ENCODE data around the gene UST. TPM values are rescaled to one million over a fixed set of nuclear protein-coding genes. Genes with fewer than 3 reads are reported as not detected.
A peak's percentile ranks its signal among the peaks of the same experiment; 100 is the strongest.
"Not testable (repeated sequence)": the region's sequence is repeated elsewhere in the genome, so short reads cannot be mapped to it uniquely, and the experiment has no call there.

Gene UST
- total RNA-seq, 1 donor from 2014 or later = 3.0 TPM

DNA sequence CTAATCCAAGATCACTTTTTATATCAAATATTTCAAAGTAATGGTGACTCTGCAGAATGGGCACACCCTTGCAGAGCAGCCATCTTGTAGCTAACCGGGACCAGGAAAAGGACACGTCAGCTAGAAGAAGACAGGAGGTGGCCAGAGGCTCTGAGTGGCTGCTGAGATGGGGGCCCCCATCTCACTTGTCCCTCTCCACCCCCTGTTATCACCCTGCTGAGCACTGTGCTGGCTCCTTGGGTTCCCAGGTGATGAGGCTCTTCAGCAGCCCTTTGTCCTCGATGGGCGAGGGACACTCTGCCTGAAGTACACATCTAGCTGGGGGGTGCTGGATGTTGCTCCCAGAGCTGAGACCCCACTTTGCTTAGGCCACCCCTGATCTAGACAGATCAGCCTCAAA, 126.3 kb downstream of the UST start:
- no peak for ATAC-seq

DNA sequence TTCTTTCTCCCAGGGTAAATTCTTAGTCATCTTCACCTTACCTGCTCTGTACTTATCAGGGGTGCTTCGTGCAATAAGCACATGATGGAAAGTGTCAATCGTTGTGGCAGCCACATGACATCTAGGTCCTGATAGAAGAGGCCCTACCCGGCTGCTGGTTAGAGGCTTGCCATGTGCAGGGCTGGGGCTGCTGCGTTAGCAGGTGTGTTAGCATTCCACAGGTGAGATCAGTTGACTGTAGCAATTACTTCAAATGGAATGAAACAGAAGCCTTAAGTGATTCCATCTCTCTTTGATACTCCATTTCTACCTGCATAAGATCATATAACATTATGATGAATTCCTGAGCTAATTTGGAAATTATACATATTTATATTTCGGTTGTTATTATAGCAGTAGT, 127.0 kb downstream of the UST start:
- no peak for ATAC-seq

DNA sequence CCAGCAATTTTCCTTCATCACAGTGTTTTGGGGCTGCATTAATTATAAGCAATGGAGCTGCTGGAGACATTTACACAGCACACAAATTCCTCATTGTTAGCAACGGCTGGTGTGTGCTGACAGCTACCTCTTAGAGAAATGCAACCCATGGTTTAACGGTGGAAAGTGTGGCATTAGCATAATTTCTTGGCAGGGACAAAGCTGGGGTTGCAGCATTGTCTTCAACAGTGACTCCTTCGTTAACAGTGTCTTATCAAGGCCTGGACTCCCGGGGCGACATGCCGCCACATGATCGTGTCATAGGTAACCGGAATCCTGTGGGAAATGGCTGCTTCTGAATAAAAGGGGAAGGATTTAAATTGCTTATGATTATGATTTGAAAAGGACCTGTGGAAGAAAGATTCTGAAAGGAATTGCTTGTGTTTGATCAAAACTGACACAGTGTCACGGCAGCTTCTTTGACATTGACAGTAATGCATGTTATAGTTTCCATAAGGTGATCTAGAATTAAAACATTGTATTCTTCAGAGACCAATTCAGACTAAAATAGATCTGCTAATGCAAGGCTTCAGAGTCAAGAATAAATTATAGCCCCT, 128.0 kb downstream of the UST start:
- peak; percentile 71 for ATAC-seq

DNA sequence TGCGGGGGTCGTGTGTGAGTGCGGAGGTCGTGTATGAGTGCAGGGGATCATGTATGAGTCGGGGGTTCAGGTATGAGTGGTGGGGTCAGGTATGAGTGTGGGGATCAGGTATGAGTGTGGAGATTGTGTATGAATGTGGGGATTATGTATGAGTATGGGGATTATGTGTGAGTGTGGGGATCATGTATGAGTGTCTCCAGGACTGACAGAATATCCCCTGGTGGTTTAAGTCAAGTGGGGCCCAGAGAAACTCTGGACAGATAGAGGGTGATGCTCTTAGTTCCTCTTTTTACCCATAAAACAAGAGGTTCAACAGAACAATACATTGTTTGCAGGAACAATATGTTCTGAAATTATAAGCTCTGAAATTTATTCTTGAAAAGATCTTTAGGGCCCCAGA, 131.9 kb downstream of the UST start:
- ATAC-seq = peak; percentile 24

DNA sequence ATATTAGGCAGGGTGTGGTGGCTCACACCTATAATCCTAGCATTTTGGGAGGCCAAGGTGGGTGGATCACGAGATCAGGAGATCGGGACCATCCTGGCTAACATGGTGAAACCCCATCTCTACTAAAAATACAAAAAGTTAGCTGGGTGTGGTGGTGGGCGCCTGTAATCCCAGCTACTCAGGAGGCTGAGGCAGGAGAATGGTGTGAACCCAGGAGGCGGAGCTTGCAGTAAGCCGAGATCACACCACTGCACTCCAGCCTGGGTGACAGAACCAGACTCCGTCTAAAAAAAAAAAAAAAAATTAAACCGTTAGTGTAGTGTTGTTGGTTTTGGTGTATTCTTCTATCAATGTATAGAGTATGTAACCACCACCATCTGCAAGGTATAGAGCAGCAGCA, 133.9 kb downstream of the UST start:
- ATAC-seq = not testable (repeated sequence)

DNA sequence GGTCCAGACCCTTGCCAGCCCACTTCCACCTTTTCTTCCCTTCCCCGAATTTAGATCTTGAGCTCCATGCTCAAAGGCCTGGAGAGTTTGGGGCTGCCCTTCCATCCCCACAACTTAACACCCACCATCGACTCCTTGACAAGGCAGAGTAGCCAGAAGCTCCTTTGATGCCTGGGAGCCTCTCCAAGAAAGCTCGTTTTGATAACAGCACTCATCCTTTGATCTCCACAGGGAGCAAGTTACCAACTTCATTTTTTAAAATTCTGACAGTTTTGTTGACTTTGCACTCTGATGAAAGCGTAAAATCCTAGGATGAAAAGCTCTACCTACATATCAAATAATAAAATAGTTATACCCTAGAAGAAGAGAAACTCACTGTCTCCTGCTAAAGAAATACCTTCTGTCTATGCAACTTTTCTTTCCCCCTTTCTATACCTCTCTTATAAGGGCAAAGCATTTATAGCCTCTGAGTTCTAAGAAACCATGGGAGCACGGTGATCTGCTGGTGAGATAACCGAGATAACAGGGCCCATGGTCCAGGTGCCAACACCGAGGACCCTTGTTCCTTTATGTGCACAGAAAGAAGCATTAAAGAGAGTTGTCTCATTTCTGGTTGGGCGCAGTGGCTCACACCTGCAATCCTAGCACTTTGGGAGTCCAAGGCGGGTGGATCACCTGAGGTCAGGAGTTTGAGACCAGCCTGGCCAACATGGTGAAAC, 134.9 kb downstream of the UST start:
- ATAC-seq = no peak

DNA sequence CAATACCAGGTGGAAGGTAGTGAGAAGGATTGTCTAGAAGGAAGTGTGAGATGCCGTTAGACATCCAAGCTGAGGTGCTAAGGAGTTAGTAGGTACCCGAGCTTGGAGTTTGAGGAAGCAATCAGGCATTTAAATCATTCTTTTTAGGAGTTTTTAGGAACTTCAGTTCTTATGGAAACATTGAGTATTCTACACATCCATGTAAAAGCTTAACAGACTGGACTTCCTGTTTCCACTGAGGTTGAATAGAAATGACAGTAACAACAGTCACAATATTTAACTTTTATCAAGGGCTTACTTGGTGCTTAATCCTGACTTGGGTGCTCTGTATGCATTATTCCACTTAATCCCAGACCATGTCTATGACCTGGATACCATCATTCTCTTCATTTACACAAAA, 136.4 kb downstream of the UST start:
- ATAC-seq = no peak

DNA sequence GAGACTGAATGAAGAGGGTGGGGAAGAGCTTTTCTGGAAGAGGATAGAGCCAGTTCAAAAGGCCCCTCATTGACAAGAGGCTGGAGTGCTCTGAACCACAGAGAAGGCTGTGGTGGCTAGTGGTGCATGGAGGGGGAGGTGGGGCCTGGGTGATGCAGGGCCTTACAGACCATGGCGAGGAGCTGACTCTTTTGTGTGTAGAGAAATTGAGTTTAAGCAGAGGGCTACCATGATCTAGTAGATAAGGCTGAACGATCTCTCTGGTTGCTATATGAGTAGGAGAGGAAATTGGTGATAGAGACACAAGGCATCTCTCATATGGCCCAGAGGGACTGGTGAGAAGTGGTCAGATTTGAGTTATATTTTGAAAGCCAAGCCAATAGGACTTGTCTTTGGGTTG, 137.6 kb downstream of the UST start:
- ATAC-seq = no peak

DNA sequence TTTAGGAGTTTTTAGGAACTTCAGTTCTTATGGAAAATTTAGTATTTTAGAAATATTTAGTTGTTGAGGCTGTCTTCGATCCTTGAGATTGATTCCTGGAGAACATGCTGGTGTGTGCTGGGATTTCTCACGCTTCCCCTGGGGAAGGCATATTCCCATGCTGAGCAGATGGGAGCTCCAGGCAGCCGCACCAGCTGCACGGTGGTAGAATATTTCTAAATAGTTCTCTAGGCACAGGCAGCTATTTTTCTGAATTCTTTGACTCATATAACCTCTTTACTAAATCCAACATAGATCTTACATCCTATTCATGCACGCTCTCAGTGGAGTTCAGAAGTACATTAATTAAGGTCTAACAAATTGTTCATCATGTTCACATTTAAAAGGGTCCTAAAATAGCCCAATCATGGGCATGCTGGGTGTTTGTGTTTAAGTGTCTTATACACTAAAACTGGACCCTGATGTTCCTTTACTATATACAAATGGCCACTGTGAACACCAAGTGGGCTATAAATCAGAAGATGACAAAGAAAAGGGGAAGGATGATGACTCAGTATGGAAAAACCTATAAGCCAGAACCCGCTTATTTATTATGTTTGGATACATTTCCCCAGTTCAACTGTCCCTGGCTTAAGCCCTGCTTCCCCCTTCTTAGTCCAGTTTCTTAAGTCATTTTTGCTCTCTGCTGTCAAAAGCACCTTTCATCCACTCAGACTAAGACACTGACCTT, 138.5 kb downstream of the UST start:
- no peak for ATAC-seq

DNA sequence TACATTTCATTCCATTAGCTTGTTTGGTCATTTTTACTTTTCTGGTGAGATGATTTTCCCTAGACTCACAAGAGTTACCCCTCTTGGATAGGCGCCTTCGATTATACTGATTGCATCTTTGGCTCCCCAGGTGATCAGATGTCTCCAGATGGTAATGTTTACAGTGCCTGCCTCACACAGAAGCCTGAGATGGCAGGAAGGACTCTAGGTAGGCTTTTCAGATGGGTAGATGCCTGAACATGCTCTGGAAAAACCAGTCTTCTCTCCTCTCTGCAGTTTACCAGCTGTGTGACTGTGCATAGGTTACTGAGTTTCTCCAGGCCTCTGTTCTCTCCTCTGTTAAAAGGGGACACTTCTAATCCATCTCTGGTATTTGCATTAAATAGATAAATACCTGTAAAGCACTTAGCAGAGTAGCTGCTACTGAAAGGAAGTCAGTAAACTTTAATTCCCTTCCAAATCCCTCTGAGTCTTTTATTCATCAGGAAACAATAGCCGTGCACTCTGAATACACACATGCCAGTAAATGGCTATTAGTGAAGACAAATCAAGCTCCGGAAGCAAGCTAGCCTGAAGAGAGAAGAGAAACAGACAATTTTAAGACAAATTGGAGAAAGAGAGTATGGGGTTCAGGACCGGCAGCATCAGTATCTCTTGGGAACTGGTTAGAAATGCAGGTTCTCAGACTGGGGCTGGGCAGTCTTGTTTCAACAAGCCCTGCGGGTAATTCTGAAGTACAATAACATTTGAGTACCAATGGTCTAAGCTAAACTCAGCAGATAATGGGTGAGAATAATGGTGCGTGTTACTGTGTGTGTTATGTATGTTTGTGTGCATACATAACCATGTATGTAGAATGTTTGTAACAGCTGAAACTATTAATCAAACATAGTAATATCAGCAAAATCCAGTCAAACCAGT, 139.4 kb downstream of the UST start:
- ATAC-seq = peak; percentile 94

DNA sequence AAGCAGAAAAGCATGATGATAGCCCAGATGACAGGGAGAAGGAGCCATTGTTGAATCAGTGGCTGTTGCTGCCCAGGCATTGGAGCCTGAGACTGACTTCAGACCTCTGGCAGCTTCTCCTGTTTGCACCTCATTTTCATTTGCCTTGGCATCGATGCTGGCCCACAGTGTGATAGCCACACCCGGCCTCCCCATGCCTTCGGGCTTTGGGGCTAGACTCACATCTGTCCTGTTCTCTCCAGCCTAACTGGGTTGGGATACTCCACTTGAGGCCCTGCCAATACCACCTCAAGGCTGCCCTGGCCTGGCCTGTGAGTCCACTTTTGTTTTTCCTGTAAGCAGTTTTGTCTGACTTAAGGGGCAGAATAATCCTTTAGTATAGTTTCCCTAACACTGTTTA, 140.4 kb downstream of the UST start:
- peak; percentile 63 for ATAC-seq

DNA sequence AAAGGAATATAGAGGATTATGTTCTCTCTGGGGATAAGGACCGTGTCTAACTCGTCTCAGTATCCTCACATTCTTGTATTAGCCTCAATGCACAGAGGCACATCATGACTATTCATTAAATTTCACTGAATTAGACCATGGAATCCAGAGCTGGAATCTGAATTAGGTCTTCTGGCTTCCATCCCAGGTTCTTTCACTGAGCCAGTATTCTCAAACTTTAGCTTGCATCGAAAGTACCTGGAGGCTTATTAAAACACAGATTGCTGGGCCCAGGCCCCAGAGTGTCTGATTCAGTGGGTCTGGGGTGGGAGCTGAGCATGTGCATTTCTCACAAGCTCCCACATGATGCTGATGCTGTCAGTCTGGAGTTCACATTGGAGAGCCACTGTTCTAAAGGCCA, 142.0 kb downstream of the UST start:
- ATAC-seq = no peak

DNA sequence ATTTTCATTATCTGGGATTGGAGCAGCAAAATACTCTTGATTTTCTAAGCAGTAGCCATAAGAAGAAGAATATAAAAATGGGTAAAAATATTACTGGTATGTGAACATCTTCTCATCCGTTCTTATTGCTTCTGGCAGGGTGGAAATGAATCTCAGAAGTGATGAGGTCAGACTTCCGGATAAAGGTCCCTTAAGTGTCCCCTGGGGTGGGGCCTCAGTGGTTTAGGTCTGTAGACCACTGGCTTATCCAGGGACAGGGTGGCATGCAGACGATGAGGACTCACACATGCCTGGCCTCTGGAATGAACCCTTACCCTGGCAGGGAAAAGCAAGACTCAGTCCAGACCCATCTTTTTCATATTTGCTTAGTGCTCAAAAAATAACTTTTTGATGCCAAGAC, 143.3 kb downstream of the UST start:
- no peak for ATAC-seq

DNA sequence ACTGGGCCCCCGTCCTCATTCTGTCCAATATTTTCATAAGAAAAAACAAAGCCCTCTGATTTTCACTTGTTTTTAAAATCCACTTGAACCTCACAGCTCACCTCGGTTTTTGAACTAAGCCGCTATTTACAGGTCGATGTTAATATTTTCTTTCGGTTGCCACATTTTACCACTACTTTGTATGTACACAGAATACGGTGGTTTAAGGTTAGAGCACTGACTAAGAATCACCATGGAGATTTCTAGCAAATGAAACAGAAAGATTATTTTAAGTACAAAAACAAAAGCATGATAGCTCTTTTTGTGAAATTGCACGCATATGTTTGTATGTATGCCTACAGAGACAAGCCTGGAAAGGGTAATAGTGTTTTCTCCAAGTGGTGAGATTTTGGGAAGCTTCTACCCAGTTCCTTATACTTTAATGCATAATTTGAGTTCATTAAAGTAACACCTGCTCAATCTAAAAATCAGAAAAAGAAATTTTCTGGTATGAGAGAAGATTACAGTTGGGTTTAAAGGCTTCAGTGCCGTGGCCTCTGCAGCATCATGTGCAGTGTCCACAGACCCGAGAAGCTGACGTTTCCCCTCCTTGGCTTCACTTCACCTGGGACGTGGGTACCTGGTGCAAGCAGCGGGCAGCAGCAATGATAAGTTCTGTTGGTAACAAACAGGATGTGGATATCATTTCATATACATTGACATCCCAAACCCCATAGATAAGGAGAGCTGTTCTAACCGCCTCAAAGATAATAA, 144.0 kb downstream of the UST start:
- ATAC-seq = no peak

DNA sequence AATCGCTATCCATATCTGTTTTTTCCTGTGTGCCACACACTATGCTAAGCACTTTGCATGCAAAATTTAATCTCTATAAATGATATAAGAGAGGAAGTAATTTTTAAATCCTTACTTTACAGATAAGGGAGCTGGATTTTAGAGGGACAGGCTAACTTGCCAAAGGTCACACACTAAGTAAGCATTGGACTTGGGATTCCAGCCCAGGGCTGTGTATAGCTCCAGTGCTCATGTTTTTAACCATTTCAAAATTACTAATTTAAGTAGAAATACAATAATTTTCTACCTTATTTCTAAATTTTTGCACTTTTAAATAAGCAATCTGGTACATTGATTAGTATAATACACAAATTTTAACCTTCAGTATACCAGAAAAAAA, 144.6 kb downstream of the UST start:
- no peak for ATAC-seq

DNA sequence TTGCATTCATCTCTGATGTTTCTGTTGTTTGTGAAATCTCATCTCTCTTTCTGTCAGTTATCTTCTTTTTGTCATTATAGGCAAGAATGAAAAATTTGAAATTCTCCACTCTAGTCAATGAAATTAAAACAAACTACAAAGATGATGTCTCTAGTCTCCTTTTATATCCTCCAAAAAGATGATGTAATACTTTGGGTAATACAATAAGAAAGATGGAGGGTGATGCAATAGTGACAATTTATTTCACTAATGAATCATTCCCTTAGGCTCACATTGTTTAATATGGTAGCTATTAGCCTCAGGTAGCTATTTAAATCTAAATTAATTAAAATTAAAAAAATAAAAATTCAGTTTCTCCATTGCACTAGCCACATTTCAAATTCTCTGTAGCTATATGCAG, 145.4 kb downstream of the UST start:
- ATAC-seq = peak; percentile 42

DNA sequence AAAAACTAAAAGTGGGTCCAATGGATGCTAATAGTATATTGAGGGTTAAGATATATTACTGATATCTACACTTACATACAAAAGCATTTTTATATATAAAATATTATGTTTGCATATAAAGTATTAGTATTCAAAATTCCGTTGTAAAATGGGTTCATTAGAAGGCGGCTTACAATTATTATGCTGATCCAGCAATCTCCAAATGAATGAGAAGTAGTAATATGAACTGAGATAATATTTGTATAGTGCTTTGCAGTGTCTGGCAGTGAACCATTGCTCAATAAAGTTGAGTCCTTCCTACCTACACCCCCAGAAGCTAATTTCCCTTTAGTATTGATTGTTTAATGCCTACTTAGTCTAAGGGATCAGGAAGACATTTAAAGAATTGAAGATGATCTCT, 146.2 kb downstream of the UST start:
- no peak for ATAC-seq

DNA sequence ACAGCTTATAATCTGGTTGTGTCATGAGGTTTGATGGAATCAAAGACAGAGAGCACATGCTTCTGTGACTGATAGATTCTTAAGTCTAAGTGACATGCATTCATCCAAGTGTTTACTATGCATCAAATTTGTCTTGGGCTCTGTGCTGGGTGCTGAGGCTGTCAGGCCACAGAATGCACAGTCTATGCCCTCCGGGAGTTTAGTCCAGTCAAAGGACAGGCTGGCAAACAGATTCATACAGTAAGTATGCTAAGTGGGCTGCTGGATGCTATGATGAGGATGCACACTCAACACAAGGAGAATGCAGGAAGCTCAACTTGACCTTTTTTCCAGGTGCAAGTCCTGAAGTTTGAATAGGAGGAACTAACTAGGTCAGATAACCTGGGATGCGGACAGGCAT, 146.7 kb downstream of the UST start:
- ATAC-seq = no peak

DNA sequence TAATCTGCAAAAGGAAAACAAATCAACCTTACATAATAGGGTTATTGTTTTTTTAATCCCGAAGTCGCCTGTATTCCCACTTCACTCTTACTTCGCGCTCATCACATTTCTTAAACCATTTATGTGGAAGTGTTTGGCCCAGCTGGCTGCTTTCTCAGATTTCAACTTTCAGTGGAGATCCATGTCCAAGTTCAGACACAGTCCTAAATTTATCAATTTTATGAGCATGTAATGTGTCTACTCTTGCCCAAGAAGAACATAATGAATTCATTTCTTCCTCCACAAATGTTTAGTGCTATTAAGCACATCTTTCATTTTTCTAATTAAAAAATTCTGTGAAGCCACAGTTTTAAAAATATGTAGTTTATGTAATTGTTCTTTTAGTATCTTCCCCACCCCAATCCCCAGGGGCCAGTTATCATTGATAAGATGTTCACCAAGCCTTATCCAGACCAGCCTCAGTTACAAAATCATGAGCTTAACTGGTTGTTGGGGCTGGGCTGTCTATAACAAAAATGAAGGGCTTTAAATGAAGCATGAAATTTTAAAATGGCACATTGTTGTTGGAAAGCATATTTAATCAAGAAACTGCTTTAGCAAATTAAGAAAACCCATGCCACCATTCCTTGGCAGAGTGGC, 151.7 kb downstream of the UST start:
- ATAC-seq = no peak

DNA sequence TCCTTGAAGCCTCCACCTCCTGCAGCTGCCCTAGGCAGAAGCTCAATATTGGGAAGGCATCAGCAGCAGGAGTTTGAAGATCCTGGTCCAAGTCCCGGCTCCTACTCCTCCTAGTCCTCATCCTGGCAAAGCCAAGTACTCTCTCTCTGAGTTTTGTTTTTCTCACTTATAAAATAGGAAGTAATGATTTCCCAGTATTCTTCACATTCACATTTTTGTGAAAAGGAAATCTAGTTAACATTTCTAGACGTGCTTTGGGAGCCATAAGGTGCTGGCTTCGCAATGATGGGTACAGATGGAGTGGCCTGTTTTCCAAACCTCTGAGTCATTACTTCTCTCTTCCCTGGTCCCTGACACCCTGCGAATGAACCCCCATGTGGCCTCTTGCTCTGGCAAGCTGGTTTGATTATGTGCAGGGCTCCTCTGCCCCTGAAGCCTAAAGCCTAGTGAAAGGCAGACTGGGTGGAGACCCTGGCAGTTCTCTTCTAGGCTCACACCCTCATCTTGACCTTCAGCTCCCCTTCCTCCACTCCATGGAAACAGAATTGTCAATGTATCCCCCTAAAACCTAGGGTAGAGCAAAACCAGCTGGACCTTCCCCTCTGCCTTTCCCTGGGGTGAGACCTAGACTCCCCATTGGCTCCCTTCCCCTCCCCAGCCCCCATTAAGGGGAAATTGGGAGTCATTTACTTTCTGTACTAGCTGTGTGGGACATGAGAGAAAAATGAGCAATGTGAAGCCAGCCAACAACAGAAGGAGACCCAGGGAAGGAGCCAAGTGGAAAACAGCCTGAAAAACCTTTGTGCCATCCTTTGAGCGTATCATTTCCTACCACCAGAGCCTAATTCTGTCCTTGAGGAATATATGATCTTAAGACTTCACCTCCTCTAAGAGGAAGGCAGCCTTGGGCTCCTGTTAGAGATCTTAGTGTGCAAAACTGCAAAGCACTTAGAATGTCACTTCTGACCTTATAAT, 158.4 kb downstream of the UST start:
- ATAC-seq = no peak

DNA sequence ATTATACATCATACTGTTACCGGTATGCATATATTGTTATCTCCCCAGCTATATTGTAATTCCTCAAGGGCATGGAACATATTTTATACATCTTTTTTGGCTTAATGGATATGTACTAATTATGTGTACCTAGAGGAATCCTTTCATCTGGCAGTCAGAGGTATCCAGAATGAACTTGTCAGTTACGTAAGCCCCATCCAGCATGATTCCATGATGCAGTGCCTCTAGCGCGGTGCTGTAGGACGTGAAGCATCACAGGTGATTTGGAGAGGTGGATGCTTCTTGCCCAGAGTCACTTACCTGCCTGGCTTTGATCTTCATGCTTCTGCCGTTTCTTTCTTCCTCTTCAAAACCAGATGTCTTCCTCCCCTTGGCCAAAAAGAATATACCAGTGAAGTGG, 159.1 kb downstream of the UST start:
- ATAC-seq = no peak
